Endothelial cell of umbilical vein (primary cell): Measurements from ENCODE around the gene MKLN1.

Source experiments
- CTCF ChIP-seq, 2 donors: IDR thresholded peaks; 1 replicate in 1 of 2; 2 replicates in 1 of 2; pipeline ENCODE4 v1.5.1; 2011; ENCODE audit warnings: low read length in 2 of 2, mild to moderate bottlenecking in 2 of 2, moderate library complexity in 2 of 2, control low read depth in 1 of 2, inconsistent platforms in 1 of 2, low read depth in 1 of 2; ENCODE audit not compliant: insufficient read depth in 1 of 2; ENCODE audit errors: extremely low read depth in 1 of 2
- POLR2AphosphoS5 ChIP-seq: IDR thresholded peaks from 2 replicates; pipeline ENCODE4 v1.6.1; 2012; ENCODE audit warnings: low read depth, mild to moderate bottlenecking, control low read depth, low read length, moderate library complexity; ENCODE audit not compliant: insufficient read depth

- TF ChIP-seq POLR2AphosphoS5 (no peak), CTCF (IDR thresholded peaks at IDR 0.05; ENCODE audit: extremely low read depth in 1 of 2, insufficient read depth in 1 of 2, low read depth in 1 of 2, low read length in 2 of 2) (no peak)
Observed at GRCh38 chr7:131388126-131388525, 60.5 kb downstream of the MKLN1 start.
